Activated naive CD8-positive, alpha-beta T cell treated with anti-CD3 and anti-CD28 coated beads for 36 hours (primary cell): ENCODE results near the gene PLEKHG3. TPM values are rescaled to one million over a fixed set of nuclear protein-coding genes. Genes with fewer than 3 reads are reported as not detected.
"Not testable (repeated sequence)": the region's sequence is repeated elsewhere in the genome, so short reads cannot be mapped to it uniquely, and the experiment has no call there.

Source experiments
- DNase-seq: peaks from one replicate; pipeline ENCODE4 v3.0.0; 2021
- H3K27ac Mint-ChIP-seq: one replicate; pipeline ENCODE4 v1.8.0; 2022; ENCODE audit warnings: mild to moderate bottlenecking, moderate library complexity, mixed read lengths
- H3K27me3 Mint-ChIP-seq: one replicate; pipeline ENCODE4 v1.8.0; 2022; ENCODE audit warnings: mild to moderate bottlenecking, mixed read lengths
- H3K36me3 Mint-ChIP-seq: one replicate; pipeline ENCODE4 v1.8.0; 2021; ENCODE audit warnings: mild to moderate bottlenecking, mixed read lengths
- H3K4me1 Mint-ChIP-seq: one replicate; pipeline ENCODE4 v1.8.0; 2021; ENCODE audit warnings: mixed read lengths
- H3K4me3 Mint-ChIP-seq: one replicate; pipeline ENCODE4 v1.8.0; 2022; ENCODE audit warnings: mild to moderate bottlenecking, moderate library complexity, mixed read lengths
- H3K9me3 Mint-ChIP-seq: one replicate; pipeline ENCODE4 v1.8.0; 2022; ENCODE audit warnings: mixed read lengths
- total RNA-seq, 2 experiments: library from RNA; stranded (reverse); gene quantifications; one replicate each; pipeline ENCODE4 v1.2.3, GENCODE V29; 2021

PLEKHG3 gene
- total RNA-seq, 2 experiments from 2014 or later: 0.12 TPM; not detected in 1

DNA sequence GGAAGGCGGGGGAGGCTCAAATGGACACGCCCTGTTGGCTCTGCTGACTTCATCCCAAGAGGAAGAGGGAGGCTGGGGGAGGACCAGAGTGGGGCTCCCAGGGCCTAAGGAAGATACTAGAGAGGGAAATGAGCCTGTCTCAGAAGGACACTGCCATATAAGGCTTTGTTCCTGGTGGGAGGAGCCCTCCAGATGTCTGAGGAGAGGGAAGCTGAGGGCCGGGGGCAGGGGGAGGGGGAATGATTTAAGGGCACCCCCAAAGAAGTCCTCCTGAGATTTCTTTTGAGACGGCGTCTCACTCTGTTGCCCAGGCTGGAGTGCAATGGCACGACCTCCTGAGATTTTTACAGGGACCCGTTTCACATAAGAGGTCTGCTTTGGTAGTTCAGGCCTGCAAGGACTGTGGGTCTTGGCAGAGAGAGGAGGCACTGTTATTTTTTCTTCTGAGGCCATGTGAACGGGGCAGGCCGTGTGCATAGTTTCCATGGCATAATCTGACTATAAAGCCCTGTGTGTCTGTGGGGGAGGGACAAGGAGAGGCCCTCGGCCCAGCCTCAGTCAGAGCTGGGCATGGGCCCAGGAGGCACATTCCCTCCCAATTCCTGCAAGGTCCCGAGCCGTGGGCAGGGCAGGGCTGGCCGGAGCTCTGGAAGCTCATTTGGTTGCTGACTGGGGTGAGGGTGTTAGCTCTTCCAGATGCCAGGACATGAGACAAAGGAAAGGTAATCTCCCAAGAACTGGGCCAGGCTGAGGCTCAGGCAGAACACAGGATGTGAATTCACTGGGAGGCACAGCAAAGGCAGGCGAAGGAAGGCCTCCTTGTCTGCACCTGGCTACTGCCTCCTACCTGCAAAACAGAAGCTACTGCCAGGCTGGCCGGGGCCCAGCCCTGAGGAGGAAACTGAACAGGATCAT, 22.2 kb upstream of the PLEKHG3 start:
- Mint-ChIP-seq H3K36me3 (no peaks in the 10 kb centered on the region), H3K4me1 (no peaks in the 10 kb centered on the region), H3K27ac (no peak overlapping the region), H3K9me3 (no peaks in the 10 kb centered on the region), H3K4me3 (no peak overlapping the region), H3K27me3 (no peaks in the 10 kb centered on the region)
- DNase-seq: no peak

DNA sequence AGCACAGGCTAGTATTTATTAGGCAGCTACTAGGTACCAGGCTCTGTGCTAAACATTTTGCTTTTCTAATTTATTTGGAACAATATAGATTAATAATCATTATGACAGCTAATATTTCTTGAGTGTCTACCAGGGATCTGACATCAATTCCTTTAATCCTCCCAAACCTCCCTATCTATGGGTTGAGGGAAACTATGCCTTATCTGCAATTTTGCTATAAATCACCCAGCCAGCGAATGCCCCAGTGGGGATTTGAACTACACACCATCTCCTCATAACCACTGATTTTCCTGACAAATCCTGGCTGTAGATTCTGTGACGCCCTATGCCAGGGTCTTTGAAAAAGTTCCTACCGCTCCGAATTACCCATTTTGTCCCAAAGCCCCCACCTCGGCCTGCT, 21.4 kb upstream of the PLEKHG3 start:
- H3K36me3 Mint-ChIP-seq: no peaks in the 10 kb centered on the region
- no peaks in the 10 kb centered on the region for H3K9me3 Mint-ChIP-seq
- H3K4me3 Mint-ChIP-seq: no peak overlapping the region
- DNase-seq: no peak
- no peaks in the 10 kb centered on the region for H3K27me3 Mint-ChIP-seq
- no peak overlapping the region for H3K27ac Mint-ChIP-seq
- no peaks in the 10 kb centered on the region for H3K4me1 Mint-ChIP-seq

DNA sequence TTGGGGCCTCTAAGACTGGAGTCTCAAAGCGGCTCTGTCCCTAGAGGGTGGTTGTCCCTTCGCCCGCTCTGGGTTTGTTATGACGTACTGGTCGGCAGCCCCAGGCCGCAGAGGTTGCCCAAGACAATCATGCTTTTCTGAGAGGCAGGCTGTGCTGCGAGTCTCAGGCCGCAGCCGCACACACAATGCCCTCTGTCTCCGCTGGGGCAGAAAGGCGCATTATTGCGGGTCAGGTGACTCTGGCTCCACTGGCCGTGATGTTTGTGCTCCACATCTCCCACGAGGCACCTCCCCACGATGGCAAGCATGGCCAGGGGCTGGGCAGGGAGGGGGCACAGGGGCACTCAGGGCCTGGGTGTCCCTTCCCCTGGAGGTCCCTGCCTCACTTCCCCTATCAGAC, 21.0 kb upstream of the PLEKHG3 start:
- H3K27me3 Mint-ChIP-seq: no peaks in the 10 kb centered on the region
- H3K4me3 Mint-ChIP-seq: no peak overlapping the region
- no peaks in the 10 kb centered on the region for H3K9me3 Mint-ChIP-seq
- no peaks in the 10 kb centered on the region for H3K4me1 Mint-ChIP-seq
- no peak for DNase-seq
- H3K36me3 Mint-ChIP-seq: no peaks in the 10 kb centered on the region
- no peak overlapping the region for H3K27ac Mint-ChIP-seq

DNA sequence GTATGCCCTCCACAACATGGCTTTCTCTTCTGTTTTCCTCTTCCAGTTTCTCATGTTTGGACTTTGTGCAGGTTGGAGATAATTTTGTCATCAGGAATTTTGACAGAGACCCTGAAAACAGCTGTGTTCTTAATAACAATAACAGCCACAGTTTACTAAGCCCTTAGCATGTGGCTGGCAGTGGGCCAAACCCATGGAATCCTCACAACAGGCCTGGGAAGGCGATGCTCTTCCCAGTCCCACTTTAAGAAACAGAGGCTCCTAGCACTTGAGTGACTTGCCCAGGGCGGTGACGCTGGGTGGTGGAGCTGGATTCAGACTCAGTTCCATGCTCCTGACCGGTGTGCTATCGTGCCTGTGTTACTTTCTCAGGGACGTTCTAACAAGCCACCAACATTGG, 20.1 kb upstream of the PLEKHG3 start:
- Mint-ChIP-seq H3K4me3 (no peak overlapping the region), H3K4me1 (no peaks in the 10 kb centered on the region), H3K9me3 (no peaks in the 10 kb centered on the region), H3K36me3 (no peaks in the 10 kb centered on the region), H3K27ac (no peak overlapping the region), H3K27me3 (no peaks in the 10 kb centered on the region)
- DNase-seq: no peak

DNA sequence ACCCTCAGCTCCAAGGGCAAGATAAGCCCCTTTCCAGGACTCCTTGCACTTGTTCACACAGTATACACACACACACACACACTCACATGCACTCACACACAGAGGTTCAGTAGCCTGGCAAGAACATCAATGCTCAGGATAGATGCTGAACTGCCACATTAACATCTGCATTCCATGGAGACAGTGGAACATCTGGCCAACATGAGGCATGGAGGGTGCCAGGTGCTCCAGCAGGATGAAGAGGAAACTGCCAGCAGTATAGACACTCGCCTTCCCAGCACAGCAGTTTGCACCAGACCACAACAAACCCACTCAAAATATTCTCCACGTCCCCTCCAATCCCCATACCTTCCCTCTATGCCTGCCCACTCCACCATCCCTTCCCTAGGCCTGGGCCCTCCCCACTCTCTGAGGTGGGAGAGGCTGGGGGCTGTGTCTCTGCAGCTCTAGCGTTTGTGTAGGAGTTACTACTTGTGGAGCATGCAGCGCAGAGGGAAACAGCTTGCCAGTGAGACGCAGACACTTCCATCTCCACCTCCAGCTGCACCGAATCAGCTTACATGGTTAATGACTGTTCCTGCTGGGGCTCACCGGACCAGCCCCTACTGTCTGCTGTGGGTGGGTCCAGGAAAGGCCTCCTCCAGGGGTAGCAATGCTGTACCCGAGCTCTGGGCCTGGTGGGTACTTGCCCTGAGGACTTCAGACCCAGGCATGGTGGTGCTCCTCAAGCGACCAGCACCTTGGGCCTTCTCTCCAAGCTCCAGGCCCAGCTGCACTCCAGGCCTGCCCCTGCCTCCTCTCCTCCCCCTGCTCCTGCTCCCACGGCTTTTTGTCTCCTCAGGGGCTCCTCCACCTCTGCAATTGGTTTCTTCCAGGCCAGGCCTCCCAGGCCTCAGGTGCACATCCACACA, 18.6 kb upstream of the PLEKHG3 start:
- Mint-ChIP-seq H3K27ac (no peak overlapping the region), H3K9me3 (no peaks in the 10 kb centered on the region), H3K27me3 (peaks cover 3% of the 10 kb centered on the region), H3K4me3 (no peak overlapping the region), H3K36me3 (no peaks in the 10 kb centered on the region), H3K4me1 (no peaks in the 10 kb centered on the region)
- DNase-seq: no peak

DNA sequence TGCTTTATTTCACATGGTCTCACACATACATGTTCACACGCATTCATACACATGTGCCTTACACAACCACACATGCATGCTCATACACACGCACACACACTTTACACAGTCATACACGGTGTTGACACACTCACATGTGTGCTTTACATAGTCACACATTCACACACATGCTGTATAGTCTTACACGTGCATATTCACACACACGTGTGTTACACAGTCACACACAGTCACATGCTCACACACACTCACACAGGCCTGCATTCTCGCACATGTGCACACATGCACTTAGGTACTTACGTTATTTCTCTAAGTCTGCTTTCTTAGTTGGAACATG, 18.0 kb upstream of the PLEKHG3 start:
- H3K27ac Mint-ChIP-seq: no peak overlapping the region

DNA sequence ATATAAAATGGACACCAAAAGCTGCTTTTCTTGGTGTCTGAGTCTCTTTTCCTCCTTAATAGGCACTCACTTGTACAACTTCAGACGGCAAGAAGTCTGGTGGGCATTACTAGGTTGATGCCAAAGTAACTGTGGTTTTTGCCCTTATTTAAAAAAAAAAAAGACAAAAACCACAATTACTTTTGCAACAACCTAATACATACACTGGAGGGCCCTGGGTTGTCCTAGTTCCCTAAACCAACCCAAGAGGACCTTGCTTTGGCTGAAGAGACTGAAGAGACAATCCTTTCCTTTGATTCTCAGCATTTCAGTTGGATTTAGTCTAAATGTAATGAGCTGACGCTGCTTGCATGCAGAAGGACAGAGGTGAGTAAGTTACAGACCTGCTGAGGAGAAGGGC, 16.2 kb upstream of the PLEKHG3 start:
- no peak for DNase-seq
- H3K27me3 Mint-ChIP-seq: peaks cover 14% of the 10 kb centered on the region
- H3K36me3 Mint-ChIP-seq: no peaks in the 10 kb centered on the region
- no peak overlapping the region for H3K27ac Mint-ChIP-seq
- H3K9me3 Mint-ChIP-seq: no peaks in the 10 kb centered on the region
- H3K4me3 Mint-ChIP-seq: no peak overlapping the region
- H3K4me1 Mint-ChIP-seq: peaks cover 2% of the 10 kb centered on the region

More for the DNA sequence above, 18.0 kb upstream of the PLEKHG3 start:
- Mint-ChIP-seq H3K4me3 (no peak overlapping the region), H3K27me3 (peaks cover 6% of the 10 kb centered on the region), H3K4me1 (no peaks in the 10 kb centered on the region), H3K9me3 (no peaks in the 10 kb centered on the region), H3K36me3 (no peaks in the 10 kb centered on the region)
- DNase-seq: no peak

DNA sequence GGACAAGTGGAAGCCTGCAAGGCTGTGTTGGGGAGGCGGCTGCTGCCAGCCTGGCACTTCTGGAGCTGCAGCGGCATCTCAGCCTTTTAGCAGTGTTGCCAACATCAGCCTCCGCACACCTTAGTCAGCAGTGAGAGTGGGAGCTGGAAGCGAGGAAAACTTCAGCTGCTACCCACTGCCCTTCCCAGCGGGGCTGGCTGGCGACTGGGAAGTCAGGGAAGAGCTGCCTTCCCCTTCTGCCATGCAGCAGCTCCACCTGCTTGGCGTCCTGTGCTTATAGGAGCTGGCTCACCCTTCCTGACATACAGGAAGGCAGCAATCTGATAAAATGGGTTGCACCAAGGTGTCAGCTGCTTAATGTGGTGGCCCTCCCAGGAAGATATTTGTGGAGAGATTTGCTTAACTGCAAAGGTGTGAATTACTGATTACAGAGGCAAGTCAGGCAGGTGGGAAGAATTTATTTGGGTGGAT, 15.4 kb upstream of the PLEKHG3 start:
- Mint-ChIP-seq H3K27ac (no peak overlapping the region), H3K36me3 (no peaks in the 10 kb centered on the region), H3K4me1 (peaks cover 2% of the 10 kb centered on the region)

DNA sequence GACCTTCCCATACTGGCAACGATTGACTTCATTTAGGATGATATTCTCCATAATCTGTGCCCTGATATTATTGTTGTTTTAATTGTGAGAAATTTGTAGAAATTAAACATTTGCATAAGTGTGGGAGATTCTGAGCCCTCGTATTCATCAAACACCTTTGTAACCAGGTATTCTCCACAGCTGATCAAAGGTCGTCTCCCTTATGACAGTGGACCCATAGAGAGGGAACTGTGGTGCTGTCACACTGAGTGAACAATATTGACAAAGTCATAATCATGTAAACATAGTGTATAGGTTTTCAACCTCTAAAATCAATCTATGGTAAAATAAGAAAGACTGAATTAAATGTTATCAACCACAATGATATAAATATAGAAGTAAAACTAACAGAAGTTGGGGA, 14.9 kb upstream of the PLEKHG3 start:
- H3K4me3 Mint-ChIP-seq: no peak overlapping the region
- peaks cover 15% of the 10 kb centered on the region for H3K27me3 Mint-ChIP-seq
- no peak overlapping the region for H3K27ac Mint-ChIP-seq
- H3K36me3 Mint-ChIP-seq: no peaks in the 10 kb centered on the region
- H3K9me3 Mint-ChIP-seq: no peaks in the 10 kb centered on the region
- no peak for DNase-seq
- H3K4me1 Mint-ChIP-seq: peaks cover 2% of the 10 kb centered on the region

More for the DNA sequence above, 15.4 kb upstream of the PLEKHG3 start:
- Mint-ChIP-seq H3K27me3 (peaks cover 15% of the 10 kb centered on the region), H3K9me3 (no peaks in the 10 kb centered on the region), H3K4me3 (no peak overlapping the region)
- no peak for DNase-seq

DNA sequence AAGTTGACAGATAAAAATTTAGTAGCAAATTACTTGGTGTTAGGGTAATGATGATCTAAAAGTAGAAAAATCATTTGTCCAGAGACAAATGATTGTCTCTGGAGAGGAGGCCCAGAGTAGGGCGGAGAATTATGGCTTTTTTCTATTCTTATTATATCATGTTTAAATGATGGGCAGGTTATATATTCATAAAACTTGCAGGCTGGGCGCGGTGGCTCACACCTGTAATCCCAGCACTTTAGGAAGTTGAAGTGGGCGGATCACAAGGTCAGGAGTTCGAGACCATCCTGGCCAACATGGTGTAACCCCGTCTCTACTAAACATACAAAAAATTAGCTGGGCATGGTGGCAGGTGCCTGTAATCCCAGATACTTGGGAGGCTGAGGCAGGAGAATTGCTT, 13.6 kb upstream of the PLEKHG3 start:
- H3K9me3 Mint-ChIP-seq, H3K36me3 Mint-ChIP-seq, H3K4me1 Mint-ChIP-seq, H3K27ac Mint-ChIP-seq, H3K4me3 Mint-ChIP-seq, DNase-seq: not testable (repeated sequence)
- peaks cover 17% of the 10 kb centered on the region for H3K27me3 Mint-ChIP-seq

DNA sequence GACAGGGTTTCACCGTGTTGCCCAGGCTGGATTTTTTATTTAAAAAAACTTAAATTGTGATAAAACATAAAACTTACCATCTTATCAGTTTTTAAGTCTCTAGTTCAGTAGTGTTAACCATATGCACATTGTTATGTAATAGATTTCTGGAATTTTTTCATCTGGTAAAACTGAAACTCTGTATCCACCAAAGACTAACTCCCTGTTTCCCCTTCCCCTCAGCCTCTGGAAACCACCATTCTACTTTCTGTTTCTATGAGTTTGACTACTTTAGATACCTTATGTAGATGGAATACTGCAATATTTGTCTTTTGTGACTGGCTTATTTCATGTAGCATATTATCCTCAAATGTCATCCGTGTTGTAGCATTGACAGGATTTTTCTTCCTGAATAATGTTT, 12.8 kb upstream of the PLEKHG3 start:
- no peak for DNase-seq
- Mint-ChIP-seq H3K36me3 (no peaks in the 10 kb centered on the region), H3K27ac (no peak overlapping the region)

DNA sequence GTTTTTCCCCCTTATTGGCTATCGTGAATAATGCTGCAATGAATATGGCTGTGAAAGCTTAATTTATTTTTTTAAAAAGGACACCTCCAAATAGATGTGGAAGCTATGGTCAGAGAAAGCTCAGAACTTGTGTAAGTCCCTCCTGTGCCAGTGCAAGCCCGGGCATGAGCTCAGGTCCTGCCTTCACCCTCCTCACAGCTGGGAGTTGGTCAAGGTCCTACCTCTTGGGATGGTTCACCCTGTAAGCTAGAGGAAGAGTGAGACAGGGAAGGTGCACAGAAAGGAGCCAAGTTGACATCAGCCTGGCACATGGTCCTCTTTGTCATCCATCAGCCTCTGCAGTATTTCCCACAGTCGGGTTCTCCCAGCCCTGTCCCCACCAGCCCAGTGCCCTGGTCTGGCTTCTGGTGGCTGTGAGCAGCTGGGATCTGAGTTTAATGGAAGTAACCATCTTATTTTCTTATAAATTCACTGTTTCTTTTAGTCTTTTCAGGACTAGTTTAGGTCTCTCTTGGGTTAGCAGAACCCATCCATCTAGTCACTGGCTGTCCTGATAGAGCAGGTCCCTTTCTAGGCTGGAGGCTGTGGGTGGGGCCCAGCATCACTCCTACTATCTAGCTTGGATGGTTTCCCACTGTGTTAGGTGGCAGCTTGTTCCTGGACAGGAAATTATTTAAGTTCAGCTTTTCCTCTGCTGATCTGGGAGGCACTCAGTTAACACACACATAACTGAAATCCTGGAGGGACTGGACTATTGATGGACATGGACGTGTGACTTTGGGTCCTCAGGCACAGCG, 11.8 kb upstream of the PLEKHG3 start:
- no peak overlapping the region for H3K4me3 Mint-ChIP-seq
- no peak for DNase-seq
- no peak overlapping the region for H3K27ac Mint-ChIP-seq
- H3K36me3 Mint-ChIP-seq: no peaks in the 10 kb centered on the region
- H3K4me1 Mint-ChIP-seq: peaks cover 2% of the 10 kb centered on the region
- no peaks in the 10 kb centered on the region for H3K9me3 Mint-ChIP-seq
- peaks cover 34% of the 10 kb centered on the region for H3K27me3 Mint-ChIP-seq

More for the DNA sequence above, 12.8 kb upstream of the PLEKHG3 start:
- Mint-ChIP-seq H3K9me3 (no peaks in the 10 kb centered on the region), H3K4me3 (no peak overlapping the region), H3K4me1 (peaks cover 2% of the 10 kb centered on the region), H3K27me3 (peaks cover 24% of the 10 kb centered on the region)

DNA sequence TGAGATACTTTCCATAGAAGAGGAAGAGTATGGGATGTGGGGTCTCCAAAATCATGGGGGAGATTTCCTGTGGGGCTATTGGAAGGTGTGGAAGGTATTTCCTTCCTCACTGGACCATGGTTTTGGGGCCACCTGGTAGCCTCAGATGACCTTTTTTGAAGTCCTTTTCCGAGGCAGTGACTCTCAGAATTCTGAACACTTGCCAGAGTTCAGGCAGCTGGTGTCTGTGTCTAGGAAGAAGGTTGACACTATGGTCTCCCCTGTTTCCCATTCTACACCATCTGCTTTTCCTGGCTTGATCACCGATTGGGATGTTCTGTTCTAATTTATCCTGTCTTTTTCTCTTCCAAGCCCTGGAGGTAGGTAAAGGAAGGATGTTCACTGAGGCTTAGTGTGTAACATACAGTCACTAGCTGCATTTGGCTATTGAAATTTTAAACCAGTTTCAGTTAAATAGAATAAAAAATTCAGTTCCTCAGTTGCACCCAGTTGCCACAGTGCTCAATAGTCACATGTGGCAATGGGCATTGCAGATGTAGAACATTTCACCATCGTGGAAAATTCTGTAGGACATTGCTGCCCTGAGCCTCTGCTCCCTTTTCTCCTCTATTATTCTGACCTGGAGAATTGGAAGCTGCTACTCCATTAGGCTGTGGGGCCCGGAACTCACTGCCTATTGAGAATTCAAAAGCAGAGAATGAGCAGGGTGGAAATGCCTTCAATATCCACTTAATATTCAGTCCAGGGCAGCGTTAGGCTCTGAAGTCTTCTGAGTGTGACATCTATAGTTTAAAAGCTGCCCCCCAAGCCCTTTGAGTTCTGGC, 11.0 kb upstream of the PLEKHG3 start:
- no peak for DNase-seq
- H3K4me3 Mint-ChIP-seq: no peak overlapping the region

DNA sequence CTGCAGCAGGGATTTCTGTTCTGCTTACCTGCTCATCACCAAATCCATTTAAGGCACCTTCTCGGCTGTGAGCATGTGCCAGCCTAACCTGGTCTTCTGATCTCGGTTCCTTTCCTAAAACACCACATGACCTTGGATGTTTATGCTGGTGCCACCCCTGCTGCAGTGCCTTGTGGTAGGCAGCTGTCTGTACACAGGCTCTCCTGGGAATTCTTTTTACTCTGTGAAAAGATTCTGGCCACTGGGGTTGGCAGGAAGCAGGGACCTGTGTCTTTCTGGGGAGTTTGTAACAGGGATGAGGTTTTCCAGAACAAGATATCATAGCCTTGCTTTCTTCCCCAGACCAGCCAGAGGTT, 10.4 kb upstream of the PLEKHG3 start:
- DNase-seq: no peak
- H3K4me1 Mint-ChIP-seq: peaks cover 2% of the 10 kb centered on the region
- no peaks in the 10 kb centered on the region for H3K36me3 Mint-ChIP-seq
- peaks cover 47% of the 10 kb centered on the region for H3K27me3 Mint-ChIP-seq
- H3K4me3 Mint-ChIP-seq: no peak overlapping the region
- no peak overlapping the region for H3K27ac Mint-ChIP-seq
- H3K9me3 Mint-ChIP-seq: no peaks in the 10 kb centered on the region

More for the DNA sequence above, 11.0 kb upstream of the PLEKHG3 start:
- Mint-ChIP-seq H3K27me3 (peaks cover 41% of the 10 kb centered on the region), H3K4me1 (peaks cover 2% of the 10 kb centered on the region), H3K36me3 (no peaks in the 10 kb centered on the region), H3K9me3 (no peaks in the 10 kb centered on the region), H3K27ac (no peak overlapping the region)
